ENCODE results near the gene MAP3K21.

DNA sequence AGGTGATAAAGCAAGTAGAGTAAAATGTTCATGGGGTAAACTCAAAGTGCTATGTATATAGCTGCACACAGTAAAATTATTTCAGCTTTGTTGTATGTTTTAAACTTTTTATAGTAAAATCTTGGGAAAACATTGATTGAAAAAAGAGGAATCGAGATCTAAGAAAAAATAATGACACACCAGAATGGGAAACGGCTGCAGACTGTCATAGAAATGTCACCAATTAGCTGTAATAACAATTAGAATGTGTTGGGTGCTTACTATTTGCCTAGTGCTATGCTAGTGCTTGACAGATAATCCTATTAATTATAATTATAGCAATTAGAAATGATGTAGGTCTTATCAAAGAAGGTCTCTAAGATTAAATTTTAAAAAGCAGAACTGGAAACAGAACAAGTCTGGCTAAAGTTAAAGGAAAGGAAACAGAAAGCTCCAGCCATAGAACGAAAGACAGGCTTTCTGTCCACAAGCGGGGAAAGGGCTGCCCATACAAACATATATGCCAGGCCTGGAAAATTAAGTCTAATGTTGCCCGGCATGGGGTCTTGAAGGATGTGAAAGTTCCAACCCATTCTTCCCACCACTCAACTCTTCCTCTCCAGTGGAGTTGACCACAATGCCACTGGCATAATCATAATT, 37.0 kb upstream of the MAP3K21 start:
- TF ChIP-seq RFX5 (IDR thresholded peaks at IDR 0.05; ENCODE audit: low read depth, low read length) (no peak), POLR2A (IDR thresholded peaks at IDR 0.05; ENCODE audit: low read depth, low read length) (no peak)
